ENCODE measurements around the gene PARS2.

DNA sequence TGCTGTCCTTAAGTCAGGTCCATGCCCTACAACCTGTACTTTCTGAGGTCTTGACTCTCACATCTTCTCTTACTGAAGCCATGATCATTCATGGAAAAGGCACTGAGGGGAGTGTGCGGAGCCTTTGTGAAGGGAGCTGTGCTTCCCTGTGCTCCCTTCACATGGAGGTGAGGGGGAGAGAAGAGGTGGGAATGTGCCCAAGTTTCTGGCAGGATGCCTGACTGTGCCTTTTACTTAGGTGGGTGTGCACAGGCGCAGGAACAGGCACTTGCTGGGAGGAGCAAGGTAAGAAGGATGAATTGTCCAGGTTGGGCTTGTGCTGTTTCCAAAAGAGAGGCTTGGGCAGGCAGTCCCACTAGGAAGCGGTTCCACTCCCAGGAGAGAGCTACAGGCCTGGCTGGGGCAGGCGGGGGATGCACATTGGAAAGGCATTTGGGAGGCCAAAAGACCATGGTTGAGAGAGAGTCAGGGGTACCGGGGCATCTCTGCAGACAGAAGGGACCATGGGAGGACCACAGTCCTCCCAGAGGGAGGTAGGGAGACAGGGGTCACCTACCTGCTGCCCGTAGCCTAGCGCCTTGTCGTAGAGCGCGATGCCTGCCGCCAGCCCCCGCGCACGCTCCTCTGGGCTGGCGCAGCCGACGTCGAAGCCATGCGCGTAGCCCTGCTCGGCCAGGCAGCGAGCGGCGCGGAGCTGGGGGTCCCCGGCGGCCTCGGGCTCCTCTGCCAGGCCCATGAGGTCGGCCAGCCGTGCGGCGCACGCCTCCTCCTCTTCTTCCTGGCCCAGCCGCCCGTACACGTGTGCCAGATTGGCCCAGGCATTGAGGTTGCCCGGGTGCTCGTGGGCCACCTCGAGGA lies 35.9 kb upstream of the PARS2 start:
- TF ChIP-seq, protein P1, sequence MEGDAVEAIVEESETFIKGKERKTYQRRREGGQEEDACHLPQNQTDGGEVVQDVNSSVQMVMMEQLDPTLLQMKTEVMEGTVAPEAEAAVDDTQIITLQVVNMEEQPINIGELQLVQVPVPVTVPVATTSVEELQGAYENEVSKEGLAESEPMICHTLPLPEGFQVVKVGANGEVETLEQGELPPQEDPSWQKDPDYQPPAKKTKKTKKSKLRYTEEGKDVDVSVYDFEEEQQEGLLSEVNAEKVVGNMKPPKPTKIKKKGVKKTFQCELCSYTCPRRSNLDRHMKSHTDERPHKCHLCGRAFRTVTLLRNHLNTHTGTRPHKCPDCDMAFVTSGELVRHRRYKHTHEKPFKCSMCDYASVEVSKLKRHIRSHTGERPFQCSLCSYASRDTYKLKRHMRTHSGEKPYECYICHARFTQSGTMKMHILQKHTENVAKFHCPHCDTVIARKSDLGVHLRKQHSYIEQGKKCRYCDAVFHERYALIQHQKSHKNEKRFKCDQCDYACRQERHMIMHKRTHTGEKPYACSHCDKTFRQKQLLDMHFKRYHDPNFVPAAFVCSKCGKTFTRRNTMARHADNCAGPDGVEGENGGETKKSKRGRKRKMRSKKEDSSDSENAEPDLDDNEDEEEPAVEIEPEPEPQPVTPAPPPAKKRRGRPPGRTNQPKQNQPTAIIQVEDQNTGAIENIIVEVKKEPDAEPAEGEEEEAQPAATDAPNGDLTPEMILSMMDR (IDR thresholded peaks at IDR 0.05), result no peak
- TF ChIP-seq POLR2A (IDR thresholded peaks at IDR 0.05), result no peak
- TF ChIP-seq EP300 (IDR thresholded peaks at IDR 0.05), result no peak

All from tibial nerve (tissue), 4 donors.